Smooth muscle cell (in vitro differentiated cells): ENCODE data around the gene PROX1. TPM values are rescaled to one million over a fixed set of nuclear protein-coding genes. Genes with fewer than 3 reads are reported as not detected.

Source experiments
- DNase-seq: peaks from one replicate; lab custom pipeline; 2025; ENCODE audit not compliant: unreplicated experiment; lab: John Stamatoyannopoulos, UW
- H2AFZ ChIP-seq: fragments of 200-600 bp; sonication (generic); 2 replicates; pipeline ENCODE4 v1.6.0; 2016; ENCODE audit warnings: antibody characterized with exemption, low read depth, mild to moderate bottlenecking
- H3F3A ChIP-seq: fragments of 200-600 bp; sonication (generic); 2 replicates; pipeline ENCODE4 v1.6.0; 2017; ENCODE audit warnings: antibody characterized with exemption, low read depth
- H3K27ac ChIP-seq: fragments of 200-600 bp; sonication (generic); 2 replicates; pipeline ENCODE4 v1.5.1; 2016; ENCODE audit warnings: low read depth, mild to moderate bottlenecking
- H3K27me3 ChIP-seq: fragments of 200-600 bp; sonication (generic); 2 replicates; pipeline ENCODE4 v1.6.1; 2016; ENCODE audit warnings: low read depth, mild to moderate bottlenecking
- H3K36me3 ChIP-seq: fragments of 200-600 bp; sonication (generic); 2 replicates; pipeline ENCODE4 v1.5.1; 2016; ENCODE audit warnings: low read depth
- H3K4me1 ChIP-seq: fragments of 200-600 bp; sonication (generic); 2 replicates; pipeline ENCODE4 v1.5.1; 2016; ENCODE audit warnings: low read depth
- H3K4me2 ChIP-seq: fragments of 200-600 bp; sonication (generic); 2 replicates; pipeline ENCODE4 v1.6.0; 2016; ENCODE audit warnings: mild to moderate bottlenecking
- H3K4me3 ChIP-seq: fragments of 200-600 bp; sonication (generic); 2 replicates; pipeline ENCODE4 v1.5.1; 2016; ENCODE audit warnings: mild to moderate bottlenecking
- H3K79me2 ChIP-seq: fragments of 200-600 bp; sonication (generic); 2 replicates; pipeline ENCODE4 v1.6.0; 2016; ENCODE audit warnings: low read depth, mild to moderate bottlenecking
- H3K9ac ChIP-seq: fragments of 200-600 bp; sonication (generic); 2 replicates; pipeline ENCODE4 v1.6.0; 2016; ENCODE audit warnings: low read depth
- H3K9me3 ChIP-seq: fragments of 200-600 bp; sonication (generic); replicated peaks from 2 replicates; pipeline ENCODE4 v1.5.1; 2016; ENCODE audit warnings: low read depth
- H4K20me1 ChIP-seq: fragments of 200-600 bp; sonication (generic); 2 replicates; pipeline ENCODE4 v1.6.0; 2016; ENCODE audit warnings: low read depth
- WGBS: methylation state at CpG from one replicate; pipeline ENCODE4 v1.1.7; 2016; ENCODE audit warnings: low lambda C conversion rate; 5-methylcytosine and 5-hydroxymethylcytosine counted together
- polyA plus RNA-seq: library from polyadenylated mRNA; unstranded; fragments of >200 nt; fragmentation: Nextera tagmentation; extraction: Ambion mirVana; gene quantifications from 2 replicates; pipeline ENCODE4 v1.2.1, GENCODE V29; 2016
- total RNA-seq: library from RNA; depleted of rRNA; stranded (reverse); fragments of >200 nt; gene quantifications from 2 replicates; pipeline ENCODE4 v1.2.3, GENCODE V29; 2014
- TF ChIP-seq, protein P1 (sequence below): fragments of 200-600 bp; sonication (generic); IDR thresholded peaks from 2 replicates; pipeline ENCODE4 v1.5.1; 2017; ENCODE audit warnings: borderline replicate concordance, mild to moderate bottlenecking, antibody characterized with exemption; ENCODE audit not compliant: insufficient read depth, poor library complexity, severe bottlenecking

PROX1 gene, protein sequence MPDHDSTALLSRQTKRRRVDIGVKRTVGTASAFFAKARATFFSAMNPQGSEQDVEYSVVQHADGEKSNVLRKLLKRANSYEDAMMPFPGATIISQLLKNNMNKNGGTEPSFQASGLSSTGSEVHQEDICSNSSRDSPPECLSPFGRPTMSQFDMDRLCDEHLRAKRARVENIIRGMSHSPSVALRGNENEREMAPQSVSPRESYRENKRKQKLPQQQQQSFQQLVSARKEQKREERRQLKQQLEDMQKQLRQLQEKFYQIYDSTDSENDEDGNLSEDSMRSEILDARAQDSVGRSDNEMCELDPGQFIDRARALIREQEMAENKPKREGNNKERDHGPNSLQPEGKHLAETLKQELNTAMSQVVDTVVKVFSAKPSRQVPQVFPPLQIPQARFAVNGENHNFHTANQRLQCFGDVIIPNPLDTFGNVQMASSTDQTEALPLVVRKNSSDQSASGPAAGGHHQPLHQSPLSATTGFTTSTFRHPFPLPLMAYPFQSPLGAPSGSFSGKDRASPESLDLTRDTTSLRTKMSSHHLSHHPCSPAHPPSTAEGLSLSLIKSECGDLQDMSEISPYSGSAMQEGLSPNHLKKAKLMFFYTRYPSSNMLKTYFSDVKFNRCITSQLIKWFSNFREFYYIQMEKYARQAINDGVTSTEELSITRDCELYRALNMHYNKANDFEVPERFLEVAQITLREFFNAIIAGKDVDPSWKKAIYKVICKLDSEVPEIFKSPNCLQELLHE
- total RNA-seq (1.1 and 2.9 TPM in 2 replicates), polyA plus RNA-seq (0.24 and 1.5 TPM in 2 replicates)

DNA sequence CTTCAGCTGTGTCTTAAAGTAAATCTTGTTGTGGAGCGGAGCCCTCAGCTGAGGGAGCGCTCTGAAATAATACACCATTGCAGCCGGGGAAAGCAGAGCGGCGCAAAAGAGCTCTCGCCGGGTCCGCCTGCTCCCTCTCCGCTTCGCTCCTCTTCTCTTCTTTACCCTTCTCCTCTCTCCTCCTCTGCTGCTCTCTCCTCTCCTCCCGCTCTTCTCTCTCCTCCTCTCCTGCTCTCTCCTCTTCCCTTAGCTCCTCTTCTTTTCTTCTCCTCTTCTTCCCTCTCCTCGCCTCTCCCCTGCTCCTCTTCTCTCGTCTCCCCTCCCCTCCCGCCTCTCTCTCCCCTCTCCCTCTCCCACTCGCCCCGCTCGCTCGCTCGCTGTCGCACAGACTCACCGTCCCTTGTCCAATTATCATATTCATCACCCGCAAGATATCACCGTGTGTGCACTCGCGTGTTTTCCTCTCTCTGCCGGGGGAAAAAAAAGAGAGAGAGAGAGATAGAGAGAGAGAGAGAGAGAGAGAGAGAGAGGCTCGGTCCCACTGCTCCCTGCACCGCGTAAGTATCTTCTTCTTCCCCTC lies at the start of gene PROX1:
Gene PROX1 (plus strand): TSS at position 47 of the 580 bp plus-strand sequence. CDS start 8,563 bp downstream, outside the sequence.
- 1% methylated on average over 22 of the region's 29 CpGs for WGBS
- peaks cover 37% of the 10 kb centered on the region for H3K4me1 ChIP-seq
- peak within 1 kb of the TSS; percentile 84 for H3K4me2 ChIP-seq
- H3K36me3 ChIP-seq: no peaks in the 10 kb centered on the region
- H3F3A ChIP-seq: peaks cover 4% of the 10 kb centered on the region
- H3K9me3 ChIP-seq: no peaks in the 10 kb centered on the region
- peaks cover 72% of the 10 kb centered on the region for H3K27me3 ChIP-seq
- H3K9ac ChIP-seq: peak within 1 kb of the TSS; percentile 59
- no peaks in the 10 kb centered on the region for H3K79me2 ChIP-seq
- peak within 1 kb of the TSS; percentile 54 for H3K27ac ChIP-seq
- no peak for DNase-seq
- peak within 1 kb of the TSS; percentile 69 for H3K4me3 ChIP-seq
- TF ChIP-seq, protein P1, sequence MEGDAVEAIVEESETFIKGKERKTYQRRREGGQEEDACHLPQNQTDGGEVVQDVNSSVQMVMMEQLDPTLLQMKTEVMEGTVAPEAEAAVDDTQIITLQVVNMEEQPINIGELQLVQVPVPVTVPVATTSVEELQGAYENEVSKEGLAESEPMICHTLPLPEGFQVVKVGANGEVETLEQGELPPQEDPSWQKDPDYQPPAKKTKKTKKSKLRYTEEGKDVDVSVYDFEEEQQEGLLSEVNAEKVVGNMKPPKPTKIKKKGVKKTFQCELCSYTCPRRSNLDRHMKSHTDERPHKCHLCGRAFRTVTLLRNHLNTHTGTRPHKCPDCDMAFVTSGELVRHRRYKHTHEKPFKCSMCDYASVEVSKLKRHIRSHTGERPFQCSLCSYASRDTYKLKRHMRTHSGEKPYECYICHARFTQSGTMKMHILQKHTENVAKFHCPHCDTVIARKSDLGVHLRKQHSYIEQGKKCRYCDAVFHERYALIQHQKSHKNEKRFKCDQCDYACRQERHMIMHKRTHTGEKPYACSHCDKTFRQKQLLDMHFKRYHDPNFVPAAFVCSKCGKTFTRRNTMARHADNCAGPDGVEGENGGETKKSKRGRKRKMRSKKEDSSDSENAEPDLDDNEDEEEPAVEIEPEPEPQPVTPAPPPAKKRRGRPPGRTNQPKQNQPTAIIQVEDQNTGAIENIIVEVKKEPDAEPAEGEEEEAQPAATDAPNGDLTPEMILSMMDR: no peak
- no peaks in the 10 kb centered on the region for H4K20me1 ChIP-seq
- H2AFZ ChIP-seq: peak within 1 kb of the TSS; percentile 63

DNA sequence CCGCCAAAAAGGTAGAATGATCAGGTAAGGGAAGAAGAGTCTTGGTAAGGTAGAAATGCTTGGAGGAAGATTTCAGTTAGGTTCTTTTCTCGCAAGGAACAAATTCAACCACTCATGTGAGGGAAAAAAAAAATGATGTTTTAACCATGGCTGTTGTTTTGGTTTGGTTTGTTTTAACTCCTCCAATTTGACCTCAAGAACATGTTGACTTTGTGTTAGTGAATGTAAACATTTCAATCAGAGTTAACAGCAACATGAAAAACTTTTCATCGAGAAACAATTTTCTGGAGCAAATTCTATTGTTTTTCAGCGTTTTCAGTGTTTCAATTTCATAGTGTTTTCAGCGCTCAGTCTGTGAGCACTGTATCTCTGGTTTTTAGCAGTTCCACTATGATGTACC lies 49.0 kb upstream of the PROX1 start:
- no peaks in the 10 kb centered on the region for H4K20me1 ChIP-seq
- no peaks in the 10 kb centered on the region for H3K27me3 ChIP-seq
- 92% methylated on average over 5 of the region's 5 CpGs for WGBS
- no peak for DNase-seq
- no peaks in the 10 kb centered on the region for H3K36me3 ChIP-seq
- no peak overlapping the region for H3K27ac ChIP-seq
- no peaks in the 10 kb centered on the region for H3F3A ChIP-seq
- H3K4me1 ChIP-seq: no peaks in the 10 kb centered on the region
- H2AFZ ChIP-seq: no peak overlapping the region
- H3K9ac ChIP-seq: no peak overlapping the region
- H3K79me2 ChIP-seq: no peaks in the 10 kb centered on the region
- TF ChIP-seq, protein P1: no peak
- H3K4me2 ChIP-seq: no peak overlapping the region
- H3K9me3 ChIP-seq: no peaks in the 10 kb centered on the region
- no peak overlapping the region for H3K4me3 ChIP-seq

DNA sequence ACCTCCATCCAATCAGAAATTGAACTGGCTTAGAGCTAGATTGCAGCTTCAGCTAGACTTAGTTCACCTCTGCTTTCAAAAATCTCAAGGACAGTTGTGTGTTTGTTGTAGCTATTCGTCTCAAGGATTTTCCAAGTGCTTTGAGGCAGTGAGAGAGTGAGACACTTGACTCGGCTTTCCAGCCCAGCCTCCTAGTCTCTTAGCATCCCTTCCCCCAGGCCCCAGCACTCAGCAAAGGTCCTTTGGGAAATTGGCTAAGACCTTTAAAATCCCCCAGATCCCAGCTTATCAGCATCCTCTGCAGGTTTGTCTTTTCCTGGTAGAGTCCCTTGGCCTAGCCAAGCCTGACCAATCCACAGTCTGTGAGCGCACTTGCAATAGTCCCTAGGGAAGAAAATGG lies 47.9 kb upstream of the PROX1 start:
- no peaks in the 10 kb centered on the region for H3K36me3 ChIP-seq

More for the DNA sequence above, 47.9 kb upstream of the PROX1 start:
- H3K27me3 ChIP-seq: peaks cover 2% of the 10 kb centered on the region
- DNase-seq: no peak
- H3K79me2 ChIP-seq: no peaks in the 10 kb centered on the region
- H3K4me2 ChIP-seq: no peak overlapping the region
- H3K27ac ChIP-seq: no peak overlapping the region
- no peak overlapping the region for H2AFZ ChIP-seq
- TF ChIP-seq, protein P1: no peak
- H3K4me3 ChIP-seq: no peak overlapping the region
- H4K20me1 ChIP-seq: no peaks in the 10 kb centered on the region
- no peak overlapping the region for H3K9ac ChIP-seq
- 90% methylated on average over 3 of the region's 3 CpGs for WGBS
- H3K9me3 ChIP-seq: no peaks in the 10 kb centered on the region
- H3F3A ChIP-seq: no peaks in the 10 kb centered on the region
- H3K4me1 ChIP-seq: no peaks in the 10 kb centered on the region
